Keratinocyte (primary cell): ENCODE measurements around the gene CD96.

Source experiments
- EZH2 ChIP-seq: IDR thresholded peaks from one replicate; pipeline ENCODE4 v1.6.1; 2012; ENCODE audit warnings: inconsistent platforms, mild to moderate bottlenecking, low read length, moderate library complexity
- TF ChIP-seq, protein P1 (sequence below), 3 experiments: IDR thresholded peaks in 1 of 3; conservative IDR thresholded peaks in 1 of 3; optimal IDR thresholded peaks in 1 of 3; 2 replicates in 2 of 3; 3 replicates in 1 of 3; pipeline versions ENCODE3 to v1.5.1; 2011; ENCODE audit warnings: low read length in 3 of 3, mild to moderate bottlenecking in 3 of 3, moderate library complexity in 2 of 3, control low read depth in 1 of 3, inconsistent platforms in 1 of 3; ENCODE audit not compliant: insufficient read depth in 2 of 3; ENCODE audit errors: extremely low read depth in 1 of 3

- TF ChIP-seq EZH2 = no peak
- TF ChIP-seq, protein P1, sequence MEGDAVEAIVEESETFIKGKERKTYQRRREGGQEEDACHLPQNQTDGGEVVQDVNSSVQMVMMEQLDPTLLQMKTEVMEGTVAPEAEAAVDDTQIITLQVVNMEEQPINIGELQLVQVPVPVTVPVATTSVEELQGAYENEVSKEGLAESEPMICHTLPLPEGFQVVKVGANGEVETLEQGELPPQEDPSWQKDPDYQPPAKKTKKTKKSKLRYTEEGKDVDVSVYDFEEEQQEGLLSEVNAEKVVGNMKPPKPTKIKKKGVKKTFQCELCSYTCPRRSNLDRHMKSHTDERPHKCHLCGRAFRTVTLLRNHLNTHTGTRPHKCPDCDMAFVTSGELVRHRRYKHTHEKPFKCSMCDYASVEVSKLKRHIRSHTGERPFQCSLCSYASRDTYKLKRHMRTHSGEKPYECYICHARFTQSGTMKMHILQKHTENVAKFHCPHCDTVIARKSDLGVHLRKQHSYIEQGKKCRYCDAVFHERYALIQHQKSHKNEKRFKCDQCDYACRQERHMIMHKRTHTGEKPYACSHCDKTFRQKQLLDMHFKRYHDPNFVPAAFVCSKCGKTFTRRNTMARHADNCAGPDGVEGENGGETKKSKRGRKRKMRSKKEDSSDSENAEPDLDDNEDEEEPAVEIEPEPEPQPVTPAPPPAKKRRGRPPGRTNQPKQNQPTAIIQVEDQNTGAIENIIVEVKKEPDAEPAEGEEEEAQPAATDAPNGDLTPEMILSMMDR (optimal IDR thresholded peaks at IDR 0.05 in 1 of 3, IDR thresholded peaks at IDR 0.05 in 1 of 3, conservative IDR thresholded peaks at IDR 0.05 in 1 of 3; ENCODE audit: extremely low read depth in 1 of 3, insufficient read depth in 2 of 3, low read length in 3 of 3) = no peak
Measured at GRCh38 chr3:111582120-111582474, 40.1 kb downstream of the CD96 start.
